ENCODE results near the gene CXorf51B.
"Not testable (repeated sequence)": the region's sequence is repeated elsewhere in the genome, so short reads cannot be mapped to it uniquely, and the experiment has no call there.

CXorf51B gene

DNA sequence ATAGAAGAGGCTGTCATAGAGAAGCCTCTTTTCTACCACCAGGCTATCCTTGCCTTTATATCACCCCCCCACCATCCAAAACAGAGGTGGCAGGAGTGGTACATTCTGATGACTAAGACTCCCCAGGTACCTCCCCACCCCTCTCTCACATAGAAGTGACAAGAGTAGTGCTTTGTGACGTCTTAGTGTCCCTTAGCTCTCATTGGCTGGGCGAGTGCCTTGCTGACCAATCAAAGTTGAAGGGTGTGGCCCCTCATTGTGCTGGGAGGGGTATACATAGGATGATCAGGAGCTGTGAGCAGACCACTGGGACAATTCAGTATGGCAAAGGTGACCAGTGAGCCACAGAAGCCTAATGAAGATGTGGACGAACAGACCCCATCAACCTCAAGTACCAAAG lies at the start of gene CXorf51B:
Gene CXorf51B (plus strand): TSS at position 301 of the 400 bp plus-strand sequence. CDS start 21 bp downstream, at position 322.
- not testable (repeated sequence) for DNase-seq (ENCODE audit: low read depth)

DNA sequence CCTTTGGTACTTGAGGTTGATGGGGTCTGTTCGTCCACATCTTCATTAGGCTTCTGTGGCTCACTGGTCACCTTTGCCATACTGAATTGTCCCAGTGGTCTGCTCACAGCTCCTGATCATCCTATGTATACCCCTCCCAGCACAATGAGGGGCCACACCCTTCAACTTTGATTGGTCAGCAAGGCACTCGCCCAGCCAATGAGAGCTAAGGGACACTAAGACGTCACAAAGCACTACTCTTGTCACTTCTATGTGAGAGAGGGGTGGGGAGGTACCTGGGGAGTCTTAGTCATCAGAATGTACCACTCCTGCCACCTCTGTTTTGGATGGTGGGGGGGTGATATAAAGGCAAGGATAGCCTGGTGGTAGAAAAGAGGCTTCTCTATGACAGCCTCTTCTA lies 5.1 kb downstream of the CXorf51B start, which contains the start of gene CXorf51A:
Gene CXorf51A (minus strand): TSS at position 101 of the 400 bp plus-strand sequence. CDS start 21 bp downstream, at position 80.
- not testable (repeated sequence) for DNase-seq (ENCODE audit: low read depth)

DNA sequence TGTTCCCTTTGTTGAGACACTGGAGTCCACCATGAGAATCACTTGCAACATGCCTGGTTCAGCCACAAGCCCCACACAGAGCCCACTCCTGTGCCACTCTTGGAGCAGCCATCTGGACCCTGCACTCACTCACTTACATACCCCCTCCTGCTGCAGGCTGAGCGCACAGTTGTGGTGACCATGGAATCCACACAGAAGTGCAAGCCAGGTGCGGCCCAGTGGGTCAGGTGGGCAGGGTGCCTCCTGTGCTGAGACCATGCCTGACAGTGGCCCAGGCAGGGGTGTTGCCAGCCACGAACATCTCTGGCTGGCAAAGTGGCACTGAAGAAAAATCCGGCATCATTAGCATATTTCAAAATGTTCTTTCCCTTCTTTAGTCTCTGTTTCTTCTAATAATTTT lies 22.4 kb downstream of the CXorf51B start:
- no peak for DNase-seq (ENCODE audit: low read depth)

DNA sequence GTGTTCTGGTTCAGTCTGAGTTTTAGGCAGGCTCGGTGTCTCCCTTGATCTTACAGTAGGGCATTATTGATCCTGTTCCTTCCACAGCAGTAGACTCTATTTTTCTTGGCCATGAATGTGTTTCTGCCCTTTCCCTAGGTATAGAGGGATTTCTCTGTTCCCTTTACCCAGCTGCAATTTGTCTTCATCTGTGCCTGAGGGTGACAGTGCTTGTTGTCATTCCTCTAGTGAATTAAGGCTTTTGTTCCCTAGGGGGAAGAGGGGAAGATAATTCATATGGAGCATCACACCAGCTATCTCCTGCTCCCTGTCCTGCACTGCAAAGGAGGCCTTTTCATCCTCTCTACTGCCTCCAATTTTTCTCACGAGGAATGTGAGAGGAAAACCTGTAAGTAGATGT lies 44.7 kb downstream of the CXorf51B start:
- no peak for DNase-seq (ENCODE audit: low read depth)

Data from EH (cell line).